Regular cardiac myocyte (primary cell): ENCODE results near the gene FETUB. TPM values are rescaled to one million over a fixed set of nuclear protein-coding genes. Genes with fewer than 3 reads are reported as not detected.

Experiments used
- total RNA-seq: library from RNA; depleted of rRNA; stranded (reverse); fragments of >200 nt; gene quantifications from 2 replicates; pipeline ENCODE4 v1.2.3, GENCODE V29; 2014

Gene FETUB
- total RNA-seq, result not detected in 2 replicates

GRCh38 chr3:186639778-186640472 lies at the start of gene FETUB:
FETUB (plus strand) TSS chr3:186640399; CDS start chr3:186640461, 62 bp downstream.

GRCh38 chr3:186612721-186613636 lies 27.2 kb upstream of the FETUB start, which contains the start of gene AHSG:
AHSG (plus strand) TSS chr3:186613060; CDS start chr3:186613142, 82 bp downstream.

GRCh38 chr3:186665625-186666188 lies 25.5 kb downstream of the FETUB start, which contains the start of gene HRG:
HRG (plus strand) TSS chr3:186666014; CDS start chr3:186666032, 18 bp downstream.

Other genes with a start within 250 kb of the FETUB start
- 0.56 and 0.77 TPM in 2 replicates for gene CRYGS, start 96.0 kb upstream of the FETUB start, total RNA-seq
- gene TBCCD1, start 73.1 kb upstream of the FETUB start, total RNA-seq, result 16.6 and 21.5 TPM in 2 replicates
- gene DNAJB11, start 69.7 kb upstream of the FETUB start, total RNA-seq, result 76.7 and 117 TPM in 2 replicates
- gene AHSG, start 27.3 kb upstream of the FETUB start, total RNA-seq, result not detected in 2 replicates
- not detected in 2 replicates for gene HRG, start 25.6 kb downstream of the FETUB start, total RNA-seq
- gene KNG1, start 77.0 kb downstream of the FETUB start, total RNA-seq, result not detected in 2 replicates
- gene EIF4A2, start 143.2 kb downstream of the FETUB start, total RNA-seq, result 847 and 2,167 TPM in 2 replicates
- gene RFC4, start 166.1 kb downstream of the FETUB start, total RNA-seq, result 20.9 and 53.3 TPM in 2 replicates
- gene ADIPOQ, start 202.3 kb downstream of the FETUB start, total RNA-seq, result not detected in 2 replicates